ENCODE results near the gene ESR1.
"Not testable (repeated sequence)": the region's sequence is repeated elsewhere in the genome, so short reads cannot be mapped to it uniquely, and the experiment has no call there.

DNA sequence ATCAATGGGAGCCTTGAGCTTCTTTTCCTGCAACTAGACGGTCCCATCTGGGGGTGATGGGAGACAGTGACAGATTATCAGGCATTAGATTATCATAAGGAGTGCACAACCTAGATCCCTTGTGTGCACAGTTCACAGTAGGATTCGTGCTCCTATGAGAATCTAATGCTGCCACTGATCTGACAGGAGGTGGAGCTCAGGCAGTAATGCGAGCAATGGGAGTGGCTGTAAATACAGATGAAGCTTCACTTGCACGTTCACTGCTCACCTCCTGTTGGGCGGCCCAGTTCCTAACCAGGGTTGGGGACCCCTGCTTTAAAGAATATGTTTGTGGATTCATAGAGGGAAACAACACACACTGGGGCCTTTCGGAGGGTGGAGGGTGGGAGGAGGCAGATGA is 180.7 kb downstream of the ESR1 start:
- not testable (repeated sequence) for TF ChIP-seq EZH2phosphoT487 (IDR thresholded peaks at IDR 0.05; ENCODE audit: low read length)
- TF ChIP-seq, protein P1, sequence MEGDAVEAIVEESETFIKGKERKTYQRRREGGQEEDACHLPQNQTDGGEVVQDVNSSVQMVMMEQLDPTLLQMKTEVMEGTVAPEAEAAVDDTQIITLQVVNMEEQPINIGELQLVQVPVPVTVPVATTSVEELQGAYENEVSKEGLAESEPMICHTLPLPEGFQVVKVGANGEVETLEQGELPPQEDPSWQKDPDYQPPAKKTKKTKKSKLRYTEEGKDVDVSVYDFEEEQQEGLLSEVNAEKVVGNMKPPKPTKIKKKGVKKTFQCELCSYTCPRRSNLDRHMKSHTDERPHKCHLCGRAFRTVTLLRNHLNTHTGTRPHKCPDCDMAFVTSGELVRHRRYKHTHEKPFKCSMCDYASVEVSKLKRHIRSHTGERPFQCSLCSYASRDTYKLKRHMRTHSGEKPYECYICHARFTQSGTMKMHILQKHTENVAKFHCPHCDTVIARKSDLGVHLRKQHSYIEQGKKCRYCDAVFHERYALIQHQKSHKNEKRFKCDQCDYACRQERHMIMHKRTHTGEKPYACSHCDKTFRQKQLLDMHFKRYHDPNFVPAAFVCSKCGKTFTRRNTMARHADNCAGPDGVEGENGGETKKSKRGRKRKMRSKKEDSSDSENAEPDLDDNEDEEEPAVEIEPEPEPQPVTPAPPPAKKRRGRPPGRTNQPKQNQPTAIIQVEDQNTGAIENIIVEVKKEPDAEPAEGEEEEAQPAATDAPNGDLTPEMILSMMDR (IDR thresholded peaks at IDR 0.05; ENCODE audit: low read length) = not testable (repeated sequence)

All from MM.1S (cell line).